Renal pelvis (tissue), 4 donors: Measurements from ENCODE around the gene TDP1. TPM values are rescaled to one million over a fixed set of nuclear protein-coding genes. Genes with fewer than 3 reads are reported as not detected.
A peak's percentile ranks its signal among the peaks of the same experiment; 100 is the strongest.

Experiments
- DNase-seq: peaks from one replicate; pipeline ENCODE4 v3.0.0-alpha.2; 2013
- polyA plus RNA-seq, 3 donors: library from polyadenylated mRNA; unstranded; fragments of 120-200 nt; gene quantifications; one replicate each; pipeline ENCODE4 v1.2.1, GENCODE V29; 2013; ENCODE audit not compliant: insufficient read length in 3 of 3

TDP1 gene
- polyA plus RNA-seq, 3 donors = 24.2 to 30.7 (median 25.4) TPM

DNA sequence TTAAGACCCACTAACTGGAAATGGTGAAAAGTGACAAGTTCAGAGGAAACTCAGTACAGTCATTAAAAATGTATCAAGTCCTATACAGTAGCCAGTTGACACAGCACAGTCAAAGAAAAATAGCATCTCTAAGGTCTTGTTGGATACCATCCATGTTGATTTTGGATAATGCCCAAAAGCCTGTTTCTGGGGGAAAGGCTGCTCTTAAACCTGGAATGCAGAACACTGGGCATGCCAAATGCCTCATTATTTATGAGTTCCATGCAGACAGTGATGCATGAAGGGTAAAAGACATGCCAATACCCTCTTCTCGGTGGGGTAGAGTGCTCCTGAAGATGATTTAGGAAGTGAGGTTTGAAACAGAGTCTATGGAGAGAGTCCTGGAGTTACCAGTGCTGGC is 135.7 kb downstream of the TDP1 start:
- peak; percentile 38 for DNase-seq

GRCh38 chr14:90093942-90094595 is 138.3 kb downstream of the TDP1 start:
- DNase-seq = no peak

Other genes starting within 250 kb of the TDP1 start
- gene EFCAB11, start 1.2 kb upstream of the TDP1 start, polyA plus RNA-seq = 10 to 100 TPM; 14.7 to 20.2 (median 16.2) TPM
- gene KCNK13, start 106.1 kb downstream of the TDP1 start, polyA plus RNA-seq = under 1 TPM; 0.13 to 0.33 (median 0.15) TPM